ENCODE results near the gene USP16. TPM values are rescaled to one million over a fixed set of nuclear protein-coding genes. Genes with fewer than 3 reads are reported as not detected.

USP16 gene
- total RNA-seq, 3 donors from 2014 or later: 35.4 to 53.0 (median 35.7) TPM

GRCh38 chr21:29082046-29082815, 57.8 kb downstream of the USP16 start:
- H3K27me3 ChIP-seq: no peaks in the 10 kb centered on the region
- TF ChIP-seq CTCF (IDR thresholded peaks at IDR 0.05) (no peak), POLR2A (IDR thresholded peaks at IDR 0.05) (no peak), POLR2AphosphoS5 (IDR thresholded peaks at IDR 0.05) (no peak)
- no peaks in the 10 kb centered on the region for H3K36me3 ChIP-seq
- no peak overlapping the region for H3K27ac ChIP-seq
- no peaks in the 10 kb centered on the region for H3K9me3 ChIP-seq
- DNase-seq (ENCODE audit: low spot score in 2 of 2): no peak
- intact Hi-C loops (cut with DNase I; ENCODE audit: low total_unique reads): no loop called here
- H3K4me3 ChIP-seq: no peak overlapping the region
- no peaks in the 10 kb centered on the region for H3K4me1 ChIP-seq

GRCh38 chr21:29083306-29083705, 58.8 kb downstream of the USP16 start:
- intact Hi-C loops (cut with DNase I; ENCODE audit: low total_unique reads): no loop called here
- no peaks in the 10 kb centered on the region for H3K36me3 ChIP-seq
- no peaks in the 10 kb centered on the region for H3K9me3 ChIP-seq
- H3K27ac ChIP-seq: no peak overlapping the region
- H3K4me1 ChIP-seq: no peaks in the 10 kb centered on the region
- H3K27me3 ChIP-seq: no peaks in the 10 kb centered on the region
- no peak for DNase-seq (ENCODE audit: low spot score in 2 of 2)
- TF ChIP-seq POLR2AphosphoS5 (IDR thresholded peaks at IDR 0.05): no peak
- no peak for TF ChIP-seq POLR2A (IDR thresholded peaks at IDR 0.05)
- TF ChIP-seq CTCF (IDR thresholded peaks at IDR 0.05): no peak
- H3K4me3 ChIP-seq: no peak overlapping the region

GRCh38 chr21:29084372-29084771, 59.9 kb downstream of the USP16 start:
- no peak for TF ChIP-seq POLR2A (IDR thresholded peaks at IDR 0.05)
- TF ChIP-seq CTCF (IDR thresholded peaks at IDR 0.05): no peak
- TF ChIP-seq POLR2AphosphoS5 (IDR thresholded peaks at IDR 0.05): no peak
- intact Hi-C loops (cut with DNase I; ENCODE audit: low total_unique reads): no loop called here
- Histone ChIP-seq H3K4me3 (no peak overlapping the region), H3K4me1 (no peaks in the 10 kb centered on the region), H3K9me3 (no peaks in the 10 kb centered on the region), H3K36me3 (no peaks in the 10 kb centered on the region), H3K27ac (no peak overlapping the region), H3K27me3 (no peaks in the 10 kb centered on the region)
- DNase-seq (ENCODE audit: low spot score in 2 of 2): no peak

- Histone ChIP-seq H3K36me3 (no peaks in the 10 kb centered on the region), H3K27ac (no peak overlapping the region), H3K4me1 (no peaks in the 10 kb centered on the region), H3K27me3 (no peaks in the 10 kb centered on the region), H3K4me3 (no peak overlapping the region), H3K9me3 (no peaks in the 10 kb centered on the region)
- DNase-seq (ENCODE audit: low spot score in 2 of 2): no peak
- intact Hi-C loops (cut with DNase I; ENCODE audit: low total_unique reads): loop anchor here (5.0 kb wide), 1 partner anchor 282 kb away; no protein-coding TSS in a partner anchor
- TF ChIP-seq CTCF (IDR thresholded peaks at IDR 0.05): no peak
- TF ChIP-seq POLR2A (IDR thresholded peaks at IDR 0.05): no peak
- TF ChIP-seq POLR2AphosphoS5 (IDR thresholded peaks at IDR 0.05): no peak
Measured at GRCh38 chr21:29085106-29085752, 60.8 kb downstream of the USP16 start.

- H3K36me3 ChIP-seq: no peaks in the 10 kb centered on the region
- no peaks in the 10 kb centered on the region for H3K4me1 ChIP-seq
- no peak for DNase-seq (ENCODE audit: low spot score in 2 of 2)
- intact Hi-C loops (cut with DNase I; ENCODE audit: low total_unique reads): no loop called here
- no peak overlapping the region for H3K27ac ChIP-seq
- no peaks in the 10 kb centered on the region for H3K27me3 ChIP-seq
- no peaks in the 10 kb centered on the region for H3K9me3 ChIP-seq
- no peak for TF ChIP-seq CTCF (IDR thresholded peaks at IDR 0.05)
- TF ChIP-seq POLR2AphosphoS5 (IDR thresholded peaks at IDR 0.05): no peak
- TF ChIP-seq POLR2A (IDR thresholded peaks at IDR 0.05): no peak
- H3K4me3 ChIP-seq: no peak overlapping the region
Measured at GRCh38 chr21:29091033-29091432, 66.6 kb downstream of the USP16 start.

Data from breast epithelium (tissue), 4 donors.